KMS-11 (cell line): ENCODE measurements around the gene GDNF.
"Not testable (repeated sequence)": the region's sequence is repeated elsewhere in the genome, so short reads cannot be mapped to it uniquely, and the experiment has no call there.

ENCODE experiments used
- H2AFZ ChIP-seq: fragments of 200-600 bp; sonication (generic); 2 replicates; pipeline ENCODE4 v1.6.1; 2016; ENCODE audit warnings: antibody characterized with exemption, mixed run types, low read depth
- H3K27ac ChIP-seq: fragments of 200-600 bp; sonication (generic); 2 replicates; pipeline ENCODE4 v1.6.1; 2016; ENCODE audit warnings: mild to moderate bottlenecking, mixed run types
- H3K27me3 ChIP-seq: fragments of 200-600 bp; sonication (generic); 2 replicates; pipeline ENCODE4 v1.6.1; 2017; ENCODE audit warnings: mild to moderate bottlenecking, low read depth, mixed run types, moderate library complexity; ENCODE audit not compliant: insufficient read depth
- H3K36me3 ChIP-seq: fragments of 200-600 bp; sonication (generic); 2 replicates; pipeline ENCODE4 v1.6.1; 2017; ENCODE audit warnings: mild to moderate bottlenecking, mixed run types; ENCODE audit not compliant: insufficient read depth
- H3K4me1 ChIP-seq: fragments of 200-600 bp; sonication (generic); 2 replicates; pipeline ENCODE4 v1.6.1; 2016; ENCODE audit warnings: mild to moderate bottlenecking, low read depth, mixed run types; ENCODE audit not compliant: poor library complexity, severe bottlenecking
- H3K4me2 ChIP-seq: fragments of 200-600 bp; sonication (generic); 2 replicates; pipeline ENCODE4 v1.7.0; 2016; ENCODE audit warnings: mild to moderate bottlenecking, mixed run types
- H3K4me3 ChIP-seq: fragments of 200-600 bp; sonication (generic); IDR thresholded peaks from 2 replicates; pipeline ENCODE4 v1.6.1; 2017; ENCODE audit warnings: low read depth, low read length, mixed read lengths; ENCODE audit not compliant: insufficient read depth
- H3K79me2 ChIP-seq: fragments of 200-600 bp; sonication (generic); 2 replicates; pipeline ENCODE4 v1.6.1; 2016; ENCODE audit warnings: low read depth, mixed run types; ENCODE audit not compliant: insufficient read depth
- H3K9ac ChIP-seq: fragments of 200-600 bp; sonication (generic); 2 replicates; pipeline ENCODE4 v1.6.1; 2016; ENCODE audit warnings: mild to moderate bottlenecking, mixed run types
- H4K20me1 ChIP-seq: fragments of 200-600 bp; sonication (generic); 2 replicates; pipeline ENCODE4 v1.6.1; 2016; ENCODE audit warnings: mild to moderate bottlenecking, mixed run types; ENCODE audit not compliant: insufficient read depth
- CTCF ChIP-seq: fragments of 200-600 bp; sonication (generic); conservative IDR thresholded peaks from 2 replicates; pipeline ENCODE4 v1.6.1; 2017; ENCODE audit warnings: low read depth, mild to moderate bottlenecking, antibody characterized with exemption, low read length, moderate library complexity, mixed read lengths

GDNF gene

GRCh38 chr5:37873988-37874387, 34.1 kb upstream of the GDNF start:
- no peaks in the 10 kb centered on the region for H3K27me3 ChIP-seq
- H3K4me3 ChIP-seq: no peak overlapping the region
- H2AFZ ChIP-seq: no peak overlapping the region
- H3K4me2 ChIP-seq: no peak overlapping the region
- TF ChIP-seq CTCF: no peak
- H4K20me1 ChIP-seq: no peaks in the 10 kb centered on the region
- no peak overlapping the region for H3K9ac ChIP-seq
- no peaks in the 10 kb centered on the region for H3K4me1 ChIP-seq
- no peak overlapping the region for H3K27ac ChIP-seq
- no peaks in the 10 kb centered on the region for H3K36me3 ChIP-seq
- H3K79me2 ChIP-seq: no peaks in the 10 kb centered on the region

GRCh38 chr5:37871023-37871815, 31.4 kb upstream of the GDNF start:
- no peak for TF ChIP-seq CTCF
- Histone ChIP-seq H4K20me1 (no peaks in the 10 kb centered on the region), H3K4me2 (no peak overlapping the region), H3K4me3 (no peak overlapping the region), H3K4me1 (no peaks in the 10 kb centered on the region), H3K27me3 (no peaks in the 10 kb centered on the region), H3K79me2 (no peaks in the 10 kb centered on the region), H3K36me3 (no peaks in the 10 kb centered on the region), H3K27ac (no peak overlapping the region), H3K9ac (no peak overlapping the region), H2AFZ (no peak overlapping the region)

- no peaks in the 10 kb centered on the region for H3K4me1 ChIP-seq
- TF ChIP-seq CTCF: no peak
- H3K4me3 ChIP-seq: no peak overlapping the region
- no peaks in the 10 kb centered on the region for H3K27me3 ChIP-seq
- H4K20me1 ChIP-seq: no peaks in the 10 kb centered on the region
- H3K4me2 ChIP-seq: no peak overlapping the region
- H3K27ac ChIP-seq: no peak overlapping the region
- no peak overlapping the region for H2AFZ ChIP-seq
- no peak overlapping the region for H3K9ac ChIP-seq
- no peaks in the 10 kb centered on the region for H3K79me2 ChIP-seq
- H3K36me3 ChIP-seq: no peaks in the 10 kb centered on the region
Measured at GRCh38 chr5:37869216-37869615, 29.4 kb upstream of the GDNF start.

- Histone ChIP-seq H4K20me1 (no peaks in the 10 kb centered on the region), H3K4me1 (no peaks in the 10 kb centered on the region), H3K4me2 (no peak overlapping the region), H3K79me2 (no peaks in the 10 kb centered on the region), H3K27me3 (no peaks in the 10 kb centered on the region), H3K36me3 (no peaks in the 10 kb centered on the region), H3K4me3 (no peak overlapping the region), H3K9ac (no peak overlapping the region), H3K27ac (no peak overlapping the region), H2AFZ (no peak overlapping the region)
- TF ChIP-seq CTCF: no peak
Measured at GRCh38 chr5:37867654-37868053, 27.8 kb upstream of the GDNF start.

- not testable (repeated sequence) for H3K27me3 ChIP-seq, H3K9ac ChIP-seq, H4K20me1 ChIP-seq, H3K79me2 ChIP-seq, H3K4me3 ChIP-seq, H3K4me2 ChIP-seq, H3K27ac ChIP-seq, H2AFZ ChIP-seq, H3K36me3 ChIP-seq
- peaks cover 16% of the 10 kb centered on the region for H3K4me1 ChIP-seq
Measured at GRCh38 chr5:37862907-37863306, 23.1 kb upstream of the GDNF start.
